ENCODE data around the gene RNF103. TPM values are rescaled to one million over a fixed set of nuclear protein-coding genes. Genes with fewer than 3 reads are reported as not detected.

RNF103 gene
- total and polyA plus RNA-seq, 2 of the 13 experiments (the other 11 are each of a cell fraction or from before 2014, with no cell fraction given) = 19.8 to 21.1 TPM

DNA sequence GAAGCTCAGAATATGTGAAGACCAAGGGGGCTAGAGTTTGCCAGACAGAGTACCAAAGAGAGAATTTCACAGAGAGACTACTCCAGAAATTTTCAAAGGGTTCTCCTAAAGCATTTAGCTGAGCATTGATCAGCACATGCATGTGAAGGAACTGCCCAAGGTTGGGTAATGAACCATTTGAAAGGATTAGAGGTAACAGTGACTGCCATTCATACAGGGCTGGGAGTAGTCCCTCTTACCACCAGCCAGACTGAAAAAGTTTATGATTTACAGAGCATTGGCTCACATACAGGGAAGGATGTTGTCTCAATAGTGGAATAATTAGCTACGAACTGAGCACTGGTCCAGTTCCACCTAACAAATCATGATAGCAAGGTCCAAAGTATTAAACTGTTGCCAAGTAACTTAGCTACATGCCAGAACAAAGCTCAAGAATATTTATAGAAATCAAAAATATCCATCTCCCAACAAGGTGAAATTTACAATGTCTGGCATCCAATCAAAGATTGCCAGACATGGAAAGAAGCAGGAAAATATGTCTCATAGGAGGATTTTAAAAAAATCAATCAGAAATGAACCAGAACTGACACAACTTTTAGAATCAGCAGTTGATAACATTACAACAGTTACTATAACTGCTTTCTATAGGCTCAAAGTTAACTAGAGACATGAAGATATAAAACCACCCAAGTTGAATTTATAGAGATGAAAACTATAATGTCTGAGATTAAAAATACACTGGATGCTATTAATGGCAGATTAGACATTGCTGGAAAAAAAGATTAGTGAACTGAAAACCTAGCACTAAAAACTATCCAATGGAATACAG, 25.7 kb upstream of the RNF103 start (continued):
- TF ChIP-seq, protein P1, sequence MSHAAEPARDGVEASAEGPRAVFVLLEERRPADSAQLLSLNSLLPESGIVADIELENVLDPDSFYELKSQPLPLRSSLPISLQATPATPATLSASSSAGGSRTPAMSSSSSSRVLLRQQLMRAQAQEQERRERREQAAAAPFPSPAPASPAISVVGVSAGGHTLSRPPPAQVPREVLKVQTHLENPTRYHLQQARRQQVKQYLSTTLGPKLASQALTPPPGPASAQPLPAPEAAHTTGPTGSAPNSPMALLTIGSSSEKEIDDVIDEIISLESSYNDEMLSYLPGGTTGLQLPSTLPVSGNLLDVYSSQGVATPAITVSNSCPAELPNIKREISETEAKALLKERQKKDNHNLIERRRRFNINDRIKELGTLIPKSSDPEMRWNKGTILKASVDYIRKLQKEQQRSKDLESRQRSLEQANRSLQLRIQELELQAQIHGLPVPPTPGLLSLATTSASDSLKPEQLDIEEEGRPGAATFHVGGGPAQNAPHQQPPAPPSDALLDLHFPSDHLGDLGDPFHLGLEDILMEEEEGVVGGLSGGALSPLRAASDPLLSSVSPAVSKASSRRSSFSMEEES (CRISPR knock-in tag; IDR thresholded peaks at IDR 0.05) = no peak
- TF ChIP-seq, protein P2, sequence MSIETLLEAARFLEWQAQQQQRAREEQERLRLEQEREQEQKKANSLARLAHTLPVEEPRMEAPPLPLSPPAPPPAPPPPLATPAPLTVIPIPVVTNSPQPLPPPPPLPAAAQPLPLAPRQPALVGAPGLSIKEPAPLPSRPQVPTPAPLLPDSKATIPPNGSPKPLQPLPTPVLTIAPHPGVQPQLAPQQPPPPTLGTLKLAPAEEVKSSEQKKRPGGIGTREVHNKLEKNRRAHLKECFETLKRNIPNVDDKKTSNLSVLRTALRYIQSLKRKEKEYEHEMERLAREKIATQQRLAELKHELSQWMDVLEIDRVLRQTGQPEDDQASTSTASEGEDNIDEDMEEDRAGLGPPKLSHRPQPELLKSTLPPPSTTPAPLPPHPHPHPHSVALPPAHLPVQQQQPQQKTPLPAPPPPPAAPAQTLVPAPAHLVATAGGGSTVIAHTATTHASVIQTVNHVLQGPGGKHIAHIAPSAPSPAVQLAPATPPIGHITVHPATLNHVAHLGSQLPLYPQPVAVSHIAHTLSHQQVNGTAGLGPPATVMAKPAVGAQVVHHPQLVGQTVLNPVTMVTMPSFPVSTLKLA (IDR thresholded peaks at IDR 0.05) = no peak
- TF ChIP-seq ZNF160 (CRISPR knock-in tag; IDR thresholded peaks at IDR 0.05) (no peak), ELF4 (CRISPR knock-in tag; IDR thresholded peaks at IDR 0.05; ENCODE audit: borderline replicate concordance) (no peak), SATB2 (CRISPR knock-in tag; IDR thresholded peaks at IDR 0.05) (no peak), IRF2 (CRISPR knock-in tag; IDR thresholded peaks at IDR 0.05) (no peak; the same call in 1 of the 2 replicates), PAF1 (CRISPR knock-in tag; IDR thresholded peaks at IDR 0.05) (no peak), GATAD2A (CRISPR knock-in tag; IDR thresholded peaks at IDR 0.05) (peak; percentile 50; the same call in 1 of the 2 replicates), ZNF205 (CRISPR knock-in tag; IDR thresholded peaks at IDR 0.05) (peak; percentile 81), ZMYM2 (CRISPR knock-in tag; IDR thresholded peaks at IDR 0.05) (0 out of 2 replicates have a peak, but pooled peaks have one; percentile 65), SOX13 (IDR thresholded peaks at IDR 0.05) (no peak), SOX13 (CRISPR knock-in tag; conservative IDR thresholded peaks at IDR 0.05 in 1 of 2, IDR thresholded peaks at IDR 0.05 in 1 of 2) (peak in 1 of 2 experiments; percentile 72; a peak in 2 of 4 replicates), JDP2 (CRISPR knock-in tag; IDR thresholded peaks at IDR 0.05; ENCODE audit: borderline replicate concordance) (no peak), HMG20A (CRISPR knock-in tag; IDR thresholded peaks at IDR 0.05; ENCODE audit: borderline replicate concordance) (no peak), ZNF614 (CRISPR knock-in tag; IDR thresholded peaks at IDR 0.05; ENCODE audit: borderline replicate concordance) (peak; percentile 85; the same call in 1 of the 2 replicates), NFE2 (CRISPR knock-in tag; IDR thresholded peaks at IDR 0.05) (no peak), ZC3H13 (CRISPR knock-in tag; IDR thresholded peaks at IDR 0.05) (no peak), ZNF274 (CRISPR knock-in tag; IDR thresholded peaks at IDR 0.05) (no peak), PPARG (CRISPR knock-in tag; conservative IDR thresholded peaks at IDR 0.05) (0 out of 2 replicates have a peak, but pooled peaks have one; percentile 8), SNAI1 (CRISPR knock-in tag; IDR thresholded peaks at IDR 0.05; ENCODE audit: borderline replicate concordance) (no peak)
- TF ChIP-seq, protein P3, sequence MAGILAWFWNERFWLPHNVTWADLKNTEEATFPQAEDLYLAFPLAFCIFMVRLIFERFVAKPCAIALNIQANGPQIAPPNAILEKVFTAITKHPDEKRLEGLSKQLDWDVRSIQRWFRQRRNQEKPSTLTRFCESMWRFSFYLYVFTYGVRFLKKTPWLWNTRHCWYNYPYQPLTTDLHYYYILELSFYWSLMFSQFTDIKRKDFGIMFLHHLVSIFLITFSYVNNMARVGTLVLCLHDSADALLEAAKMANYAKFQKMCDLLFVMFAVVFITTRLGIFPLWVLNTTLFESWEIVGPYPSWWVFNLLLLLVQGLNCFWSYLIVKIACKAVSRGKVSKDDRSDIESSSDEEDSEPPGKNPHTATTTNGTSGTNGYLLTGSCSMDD (CRISPR knock-in tag; IDR thresholded peaks at IDR 0.05) = no peak
- TF ChIP-seq, protein P4, sequence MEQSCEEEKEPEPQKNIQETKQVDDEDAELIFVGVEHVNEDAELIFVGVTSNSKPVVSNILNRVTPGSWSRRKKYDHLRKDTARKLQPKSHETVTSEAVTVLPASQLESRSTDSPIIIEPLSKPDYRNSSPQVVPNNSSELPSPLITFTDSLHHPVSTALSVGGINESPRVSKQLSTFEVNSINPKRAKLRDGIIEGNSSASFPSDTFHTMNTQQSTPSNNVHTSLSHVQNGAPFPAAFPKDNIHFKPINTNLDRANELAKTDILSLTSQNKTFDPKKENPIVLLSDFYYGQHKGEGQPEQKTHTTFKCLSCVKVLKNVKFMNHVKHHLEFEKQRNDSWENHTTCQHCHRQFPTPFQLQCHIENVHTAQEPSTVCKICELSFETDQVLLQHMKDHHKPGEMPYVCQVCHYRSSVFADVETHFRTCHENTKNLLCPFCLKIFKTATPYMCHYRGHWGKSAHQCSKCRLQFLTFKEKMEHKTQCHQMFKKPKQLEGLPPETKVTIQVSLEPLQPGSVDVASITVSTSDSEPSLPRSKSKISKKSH (CRISPR knock-in tag; IDR thresholded peaks at IDR 0.05; ENCODE audit: borderline replicate concordance) = no peak
- TF ChIP-seq, protein P5, sequence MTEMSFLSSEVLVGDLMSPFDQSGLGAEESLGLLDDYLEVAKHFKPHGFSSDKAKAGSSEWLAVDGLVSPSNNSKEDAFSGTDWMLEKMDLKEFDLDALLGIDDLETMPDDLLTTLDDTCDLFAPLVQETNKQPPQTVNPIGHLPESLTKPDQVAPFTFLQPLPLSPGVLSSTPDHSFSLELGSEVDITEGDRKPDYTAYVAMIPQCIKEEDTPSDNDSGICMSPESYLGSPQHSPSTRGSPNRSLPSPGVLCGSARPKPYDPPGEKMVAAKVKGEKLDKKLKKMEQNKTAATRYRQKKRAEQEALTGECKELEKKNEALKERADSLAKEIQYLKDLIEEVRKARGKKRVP (CRISPR knock-in tag; IDR thresholded peaks at IDR 0.05) = no peak

All from HepG2 (cell line).